ENCODE data around the gene LMTK3.
"Not testable (repeated sequence)": the region's sequence is repeated elsewhere in the genome, so short reads cannot be mapped to it uniquely, and the experiment has no call there.

The LMTK3 gene

GRCh38 chr19:48540110-48540509 is 28.5 kb upstream of the LMTK3 start:
- no peak for DNase-seq

DNA sequence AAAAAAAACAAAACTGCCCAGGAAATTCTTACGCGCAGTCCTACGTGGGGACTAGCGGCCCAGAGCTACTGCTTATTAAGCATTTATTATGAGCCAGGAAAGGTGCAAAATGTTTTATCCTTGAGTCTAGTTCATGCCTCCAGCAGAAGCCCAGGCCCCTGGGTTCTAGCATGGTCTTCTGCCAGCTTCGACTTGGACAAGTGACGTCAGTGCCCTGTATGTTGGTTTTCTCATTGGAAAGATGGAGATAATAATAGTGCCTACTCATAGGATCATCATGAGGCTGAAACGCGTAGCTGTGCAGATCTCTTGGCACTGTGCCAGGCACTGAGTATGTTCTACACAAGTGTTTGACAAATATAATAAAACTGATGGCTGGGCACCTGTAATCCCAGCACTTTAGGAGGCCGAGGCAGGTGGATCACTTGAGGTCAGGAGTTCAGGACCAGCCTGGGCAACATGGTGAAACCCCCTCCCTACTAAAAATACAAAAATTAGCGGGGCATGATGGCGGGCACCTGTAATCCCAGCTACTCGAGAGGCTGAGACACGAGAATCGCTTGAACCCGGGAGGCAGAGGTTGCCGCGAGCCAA is 28.0 kb upstream of the LMTK3 start:
- DNase-seq = no peak

DNA sequence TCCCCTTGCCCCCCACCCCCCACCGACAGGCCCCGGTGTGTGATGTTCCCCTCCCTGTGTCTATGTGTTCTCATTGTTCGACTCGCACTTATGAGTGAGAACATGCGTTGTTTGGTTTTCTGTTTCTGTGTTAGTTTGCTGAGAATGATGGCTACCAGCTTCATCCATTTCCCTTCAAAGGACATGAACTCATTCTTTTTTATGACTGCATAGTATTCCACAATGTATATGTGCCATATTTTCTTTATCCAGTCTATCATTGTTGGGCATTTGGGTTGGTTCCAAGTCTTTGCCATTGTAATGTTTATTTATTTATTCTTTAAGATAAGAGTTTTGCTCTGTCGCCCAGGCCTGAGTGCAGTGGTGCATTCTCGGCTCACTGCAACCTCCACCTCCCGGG is 26.4 kb upstream of the LMTK3 start:
- not testable (repeated sequence) for DNase-seq

DNA sequence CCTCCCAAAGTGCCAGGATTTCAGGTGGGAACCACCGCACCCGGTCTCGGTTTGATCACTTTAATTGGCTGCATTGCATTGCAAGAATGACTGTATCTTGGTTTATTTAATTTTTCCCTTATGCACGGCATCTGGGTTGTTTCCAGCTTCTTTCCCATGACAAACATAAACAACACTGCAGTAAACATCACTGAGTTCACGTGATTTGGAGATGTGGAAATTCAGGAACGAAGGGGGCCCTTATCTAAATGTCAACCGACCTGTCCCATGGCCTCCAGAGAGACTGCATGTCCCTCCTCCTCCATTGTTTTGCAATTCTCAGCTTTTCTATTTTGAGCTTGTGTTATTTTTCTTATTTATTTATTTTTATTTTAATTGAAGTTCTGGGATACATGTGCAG is 25.9 kb upstream of the LMTK3 start:
- no peak for DNase-seq

DNA sequence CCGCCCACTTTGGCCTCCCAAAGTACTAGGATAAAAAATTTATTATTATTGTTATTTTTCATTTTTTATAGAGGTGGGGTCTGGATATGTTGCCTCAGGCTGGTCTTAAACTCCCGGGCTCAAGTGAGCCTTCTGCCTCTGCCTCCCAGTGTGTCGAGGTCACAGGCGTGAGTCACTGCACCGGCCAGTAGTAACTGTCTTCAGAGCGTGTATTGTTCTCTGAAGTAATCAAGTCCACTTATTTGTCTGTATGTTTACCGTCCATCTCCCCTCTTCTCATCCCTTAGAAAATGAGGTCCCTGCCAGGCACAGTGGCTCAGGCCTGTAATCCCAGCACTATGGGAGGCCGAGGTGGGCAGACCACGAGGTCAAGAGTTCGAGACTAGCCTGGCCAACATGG is 22.1 kb upstream of the LMTK3 start:
- no peak for DNase-seq

DNA sequence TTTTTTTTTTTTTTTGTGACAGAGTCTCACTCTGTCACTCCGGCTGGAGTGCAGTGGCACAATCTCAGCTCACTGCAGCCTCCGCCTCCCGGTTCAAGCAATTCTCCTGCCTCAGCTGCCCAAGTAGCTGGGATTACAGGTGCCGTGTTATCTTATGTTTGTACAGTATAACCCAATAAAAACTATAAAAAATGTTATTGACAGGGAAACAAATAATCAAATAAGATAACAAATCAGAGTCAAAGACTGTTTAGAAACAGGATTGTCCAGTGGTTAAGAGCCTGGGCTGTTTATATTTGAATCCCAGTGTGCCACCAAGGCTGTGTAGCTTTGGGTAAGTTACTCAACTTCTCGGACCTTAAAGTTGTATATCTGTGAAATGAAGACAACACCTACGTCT is 19.1 kb upstream of the LMTK3 start:
- no peak for DNase-seq

- no peak for DNase-seq
These were observed 18.6 kb upstream of the LMTK3 start for GRCh38 chr19:48530066-48530720.

- no peak for DNase-seq
These were observed 17.5 kb upstream of the LMTK3 start for GRCh38 chr19:48529156-48529555.

DNA sequence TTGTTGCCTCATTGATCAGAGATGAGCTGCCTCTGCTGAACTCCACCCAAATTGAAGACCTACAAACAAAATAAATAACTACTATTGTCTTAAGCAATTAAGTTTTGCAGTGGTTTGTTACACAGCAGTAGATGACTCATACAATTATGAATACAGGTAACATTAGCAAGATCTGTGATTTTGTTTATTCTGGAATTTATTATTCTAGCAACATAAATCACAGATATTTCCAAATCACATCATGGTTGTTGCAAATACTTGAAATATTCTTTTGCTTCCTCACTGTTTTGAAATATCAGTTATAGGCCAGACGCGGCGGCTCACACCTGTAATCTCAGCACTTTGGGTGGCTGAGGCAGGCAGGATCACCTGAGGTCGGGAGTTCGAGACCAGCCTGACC is 13.1 kb upstream of the LMTK3 start:
- no peak for DNase-seq

GRCh38 chr19:48524221-48524620 is 12.6 kb upstream of the LMTK3 start:
- no peak for DNase-seq

DNA sequence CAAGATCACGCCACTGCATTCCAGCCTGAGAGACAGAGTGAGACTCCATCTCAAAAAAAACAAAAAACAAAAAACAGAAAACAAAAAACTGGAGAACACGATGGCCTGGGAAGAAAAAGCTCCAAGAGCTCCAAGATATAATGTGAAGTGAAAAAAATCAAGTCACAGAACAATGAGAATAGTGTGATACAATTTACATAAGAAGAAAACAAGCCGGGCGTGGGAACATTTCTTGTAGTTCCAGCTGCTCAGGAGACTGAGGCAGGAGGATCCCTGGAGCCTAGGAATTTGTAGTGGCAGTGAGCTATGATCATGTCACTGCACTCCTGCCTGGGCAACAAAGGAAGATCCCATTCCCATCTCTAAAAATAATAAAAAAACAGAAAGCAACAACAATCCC is 8.5 kb upstream of the LMTK3 start:
- DNase-seq = no peak

DNA sequence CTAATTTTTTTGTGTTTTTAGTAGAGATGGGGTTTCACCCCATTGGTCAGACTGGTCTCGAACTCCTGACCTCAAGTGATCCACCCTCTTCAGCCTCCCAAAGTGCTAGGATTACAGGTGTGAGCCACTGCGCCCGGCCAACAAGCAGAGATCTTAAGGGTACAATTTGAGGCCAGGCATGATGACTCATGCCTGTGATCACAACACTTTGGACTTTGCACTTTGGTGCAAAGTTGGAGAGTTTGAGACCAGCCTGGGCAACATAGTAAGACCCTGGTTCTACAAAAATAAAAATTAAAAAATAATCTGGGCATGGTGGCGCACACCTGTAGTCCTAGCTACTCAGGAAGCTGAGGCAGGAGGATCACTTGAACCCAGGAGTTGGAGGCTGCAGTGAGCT is 7.8 kb upstream of the LMTK3 start:
- DNase-seq = not testable (repeated sequence)

- DNase-seq = no peak
These were observed 6.6 kb upstream of the LMTK3 start for GRCh38 chr19:48518207-48518606.

DNA sequence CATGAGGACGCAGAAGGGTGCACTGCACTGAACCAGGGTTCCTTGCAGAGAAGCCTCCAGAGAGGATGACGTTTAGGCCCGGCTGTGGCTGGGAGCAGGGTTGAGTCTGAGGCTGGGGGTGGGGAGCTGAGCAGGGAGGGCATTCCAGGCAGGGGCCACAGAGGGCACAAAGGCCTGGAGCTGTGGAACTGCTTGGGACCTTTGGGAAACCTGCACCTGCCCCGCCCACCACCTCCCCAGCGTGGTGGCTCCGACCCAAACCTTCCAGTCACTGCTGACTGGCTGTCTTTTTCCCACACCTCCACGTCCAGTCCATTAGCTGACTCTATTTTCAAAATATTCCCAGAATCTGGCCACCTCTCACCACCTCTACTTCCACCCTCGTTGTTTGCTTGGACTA is 4.9 kb upstream of the LMTK3 start:
- DNase-seq = no peak

DNA sequence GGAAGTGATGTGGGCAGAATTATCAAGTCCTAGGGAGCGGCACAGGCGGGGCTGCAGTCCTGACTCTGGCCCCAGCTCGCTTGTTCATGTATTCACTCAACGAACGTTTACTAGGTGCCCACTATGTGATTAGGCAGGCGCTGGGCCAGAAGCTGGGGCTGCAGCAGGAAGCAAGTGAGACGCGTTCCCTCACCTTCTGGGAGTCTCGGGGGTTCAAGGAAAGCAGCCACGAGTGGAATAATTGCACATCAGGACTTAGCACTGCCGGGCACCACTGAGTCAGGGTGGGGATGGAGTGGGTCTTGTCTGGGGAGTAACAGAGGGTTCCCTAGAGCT is 2.5 kb upstream of the LMTK3 start:
- no peak for DNase-seq

GRCh38 chr19:48513289-48514122 is 1.9 kb upstream of the LMTK3 start:
- DNase-seq = no peak

DNA sequence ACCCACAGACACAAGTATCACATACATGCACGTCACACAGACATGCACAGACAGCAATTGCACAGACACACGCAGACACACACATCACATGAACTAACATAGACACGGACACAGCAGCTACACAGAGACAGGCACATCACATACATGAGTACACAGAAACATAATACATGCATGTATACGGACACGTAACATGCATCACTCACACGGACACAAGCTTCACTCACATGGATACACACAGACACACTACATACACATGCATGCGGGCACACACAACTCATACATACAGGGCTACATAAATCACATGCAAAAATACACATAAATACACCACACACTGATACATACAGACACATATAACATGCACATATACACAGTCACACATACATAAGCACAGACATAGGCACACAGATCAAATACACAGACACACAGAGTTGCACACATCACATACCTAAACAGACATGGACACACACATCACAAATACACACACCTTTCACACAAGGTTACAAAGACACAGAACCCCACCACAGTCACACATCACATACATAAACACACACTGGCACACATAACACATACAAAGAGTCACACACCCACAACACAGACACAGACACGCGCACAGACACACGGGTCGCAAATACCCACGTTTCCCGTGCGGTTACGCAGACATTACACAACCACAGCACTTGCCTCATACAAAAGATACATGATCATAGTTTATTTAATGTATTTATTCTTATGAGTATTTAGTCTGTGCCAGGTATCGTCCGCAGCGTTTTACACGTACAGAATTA is 1.1 kb upstream of the LMTK3 start:
- no peak for DNase-seq

GRCh38 chr19:48511321-48511731 is 309 bp downstream of the LMTK3 start:
- DNase-seq = no peak

DNA sequence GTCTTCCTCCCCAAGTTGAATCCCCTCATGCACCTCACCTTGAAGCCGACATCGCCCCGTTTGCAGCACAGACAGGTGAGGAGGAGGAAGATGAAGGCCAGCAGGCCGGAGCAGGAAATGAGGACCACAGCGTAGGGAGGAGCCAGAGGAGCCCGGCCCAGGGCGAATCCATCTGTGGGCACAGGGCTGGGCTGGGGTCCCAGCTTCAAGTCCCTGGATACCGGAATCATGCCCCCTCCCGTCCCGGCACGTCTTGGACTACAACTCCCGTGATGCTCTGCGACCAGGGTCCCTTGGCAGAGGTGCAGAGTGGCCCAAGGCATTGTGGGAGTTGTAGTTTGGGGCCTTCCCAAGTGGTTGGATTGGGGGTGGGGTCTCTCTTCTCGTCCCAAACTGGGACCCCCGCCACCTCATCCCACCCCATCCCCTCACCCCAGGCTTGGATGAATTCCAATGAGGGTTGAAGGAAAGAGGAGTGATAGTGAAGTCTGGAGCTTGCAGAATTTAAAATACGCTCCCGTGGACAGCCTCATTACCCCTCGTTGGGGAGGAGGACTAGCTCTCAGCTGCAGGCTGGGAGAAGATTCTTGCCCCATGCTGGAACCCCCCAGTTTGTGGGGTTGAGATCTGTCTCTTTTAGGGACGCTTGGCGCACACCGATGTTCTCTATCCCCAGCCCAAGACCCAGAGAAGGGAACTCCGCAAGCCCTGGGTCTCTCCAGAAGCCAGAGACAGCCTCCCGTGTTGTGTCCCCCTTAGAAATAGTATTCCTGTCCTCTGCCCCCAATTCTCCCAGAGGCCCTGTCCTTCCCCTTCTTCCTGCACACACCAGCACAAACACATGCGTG is 990 bp downstream of the LMTK3 start:
- DNase-seq = peak in 1 of 2 donors; percentile 24

DNA sequence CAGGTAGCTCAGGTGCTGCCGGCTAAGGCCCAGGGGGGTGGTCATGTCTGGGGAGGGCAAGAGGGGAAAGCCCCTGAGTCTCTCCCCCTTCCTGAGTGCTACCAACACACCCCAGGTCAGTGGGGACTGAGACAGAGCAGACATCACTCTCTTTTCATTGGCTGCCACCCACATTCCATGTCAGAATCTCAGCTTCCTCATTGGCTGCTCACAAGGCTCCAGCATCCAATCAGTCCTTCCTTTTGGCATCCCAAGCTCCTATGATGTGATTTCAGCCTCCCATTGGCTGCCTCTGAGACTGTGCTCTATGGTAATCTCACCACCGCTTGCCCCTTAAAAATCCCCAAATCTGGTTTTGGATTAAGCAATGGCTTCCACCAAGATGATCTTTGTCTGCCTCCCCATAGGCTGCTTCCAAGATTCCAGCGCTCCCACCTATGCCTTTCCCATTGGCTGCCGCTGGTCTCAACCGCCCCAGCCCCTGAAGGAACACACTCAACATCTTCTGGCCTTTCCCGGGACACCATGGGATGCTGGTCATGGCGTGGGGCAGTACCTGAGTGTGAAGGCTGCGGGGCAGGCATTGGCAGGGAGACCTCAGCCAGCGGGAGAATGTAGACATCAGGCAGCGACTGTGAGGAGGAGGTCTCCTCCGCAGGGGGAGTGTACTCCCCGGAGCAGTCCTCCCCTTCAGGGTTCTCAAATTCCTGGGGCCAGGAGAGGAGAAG is 2.0 kb downstream of the LMTK3 start:
- DNase-seq = no peak

DNA sequence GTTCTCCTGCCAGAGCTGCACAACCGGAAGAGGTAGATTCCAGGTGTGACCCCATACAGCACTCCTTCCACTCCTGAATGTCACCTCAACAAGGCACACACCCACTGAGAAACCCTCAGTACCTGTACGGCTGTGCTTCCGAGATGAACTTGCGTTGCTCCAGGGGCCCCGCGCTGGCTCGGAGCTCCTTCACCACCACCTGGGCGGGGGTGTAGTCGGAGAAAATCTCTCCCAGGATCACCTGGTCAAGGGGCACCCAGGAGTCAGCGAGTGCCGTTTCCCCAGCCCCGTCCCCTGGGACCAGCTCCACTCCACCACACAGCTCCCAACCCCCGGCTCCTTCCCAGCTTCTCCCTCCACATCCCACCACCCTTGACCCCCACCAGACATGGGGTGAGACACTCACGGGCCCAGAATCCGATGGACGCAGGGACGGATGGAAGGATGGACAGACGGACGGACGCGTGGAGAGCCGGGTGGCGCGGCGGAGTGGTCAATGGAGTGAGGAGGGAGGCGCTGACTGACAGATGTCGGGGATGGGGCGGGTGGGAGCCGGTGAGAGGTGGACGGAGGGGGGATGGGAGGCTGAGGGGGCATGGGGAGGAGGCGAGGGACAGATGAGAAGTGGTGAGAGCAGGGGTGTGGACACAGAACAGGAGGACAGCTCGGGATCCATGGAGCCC is 2.8 kb downstream of the LMTK3 start:
- no peak for DNase-seq

All from bone marrow (tissue), 2 donors.